ENCODE measurements around the gene ATXN2L. TPM values are rescaled to one million over a fixed set of nuclear protein-coding genes. Genes with fewer than 3 reads are reported as not detected.
"Not testable (repeated sequence)": the region's sequence is repeated elsewhere in the genome, so short reads cannot be mapped to it uniquely, and the experiment has no call there.

The ATXN2L gene
- total RNA-seq, 1 experiment from 2014 or later: 82.0 TPM

- DNase-seq (ENCODE audit: extremely low read depth, low read depth): no peak
Measured at GRCh38 chr16:28869201-28869600, 46.4 kb downstream of the ATXN2L start.

- no peak for DNase-seq (ENCODE audit: extremely low read depth, low read depth)
Measured at GRCh38 chr16:28872952-28873351, 50.2 kb downstream of the ATXN2L start.

GRCh38 chr16:28873543-28874201 lies 50.9 kb downstream of the ATXN2L start:
- peak; percentile 17 for DNase-seq (ENCODE audit: extremely low read depth, low read depth)

- DNase-seq (ENCODE audit: extremely low read depth, low read depth): no peak
Measured at GRCh38 chr16:28874406-28874805, 51.6 kb downstream of the ATXN2L start.

GRCh38 chr16:28875134-28876018 lies 52.6 kb downstream of the ATXN2L start:
- DNase-seq (ENCODE audit: extremely low read depth, low read depth): no peak

GRCh38 chr16:28876019-28876659 lies 53.3 kb downstream of the ATXN2L start:
- DNase-seq (ENCODE audit: extremely low read depth, low read depth): no peak

GRCh38 chr16:28876973-28877654 lies 54.3 kb downstream of the ATXN2L start:
- no peak for DNase-seq (ENCODE audit: extremely low read depth, low read depth)

GRCh38 chr16:28877655-28878000 lies 54.8 kb downstream of the ATXN2L start:
- DNase-seq (ENCODE audit: extremely low read depth, low read depth): no peak

GRCh38 chr16:28878083-28878926 lies 55.5 kb downstream of the ATXN2L start, which contains the start of gene ATP2A1:
TSS of gene ATP2A1 (plus strand) at chr16:28878488. CDS start at chr16:28878672, 184 bp downstream.
- no peak for DNase-seq (ENCODE audit: extremely low read depth, low read depth)

- DNase-seq (ENCODE audit: extremely low read depth, low read depth): peak; percentile 11
Measured at GRCh38 chr16:28879261-28879840, 56.6 kb downstream of the ATXN2L start.

GRCh38 chr16:28879841-28880588 lies 57.2 kb downstream of the ATXN2L start:
- peak; percentile 80 for DNase-seq (ENCODE audit: extremely low read depth, low read depth)

GRCh38 chr16:28880589-28880915 lies 57.8 kb downstream of the ATXN2L start:
- no peak for DNase-seq (ENCODE audit: extremely low read depth, low read depth)

GRCh38 chr16:28880955-28881354 lies 58.2 kb downstream of the ATXN2L start:
- DNase-seq (ENCODE audit: extremely low read depth, low read depth): no peak

- not testable (repeated sequence) for DNase-seq (ENCODE audit: extremely low read depth, low read depth)
Measured at GRCh38 chr16:28881565-28881964, 58.8 kb downstream of the ATXN2L start.

GRCh38 chr16:28882551-28883160 lies 59.9 kb downstream of the ATXN2L start:
- no peak for DNase-seq (ENCODE audit: extremely low read depth, low read depth)

GRCh38 chr16:28883221-28883996 lies 60.6 kb downstream of the ATXN2L start:
- DNase-seq (ENCODE audit: extremely low read depth, low read depth): no peak

GRCh38 chr16:28884045-28884444 lies 61.2 kb downstream of the ATXN2L start:
- DNase-seq (ENCODE audit: extremely low read depth, low read depth): no peak
